Neutrophil (primary cell): ENCODE data around the gene TLK2.

ENCODE experiments used
- H3K27ac ChIP-seq: fragments of 200-600 bp; sonication (generic); 2 replicates; pipeline ENCODE4 v1.5.1; 2016; ENCODE audit warnings: mild to moderate bottlenecking, moderate library complexity
- H3K27me3 ChIP-seq: fragments of 200-600 bp; sonication (generic); 2 replicates; pipeline ENCODE4 v1.6.0; 2016; ENCODE audit warnings: mild to moderate bottlenecking
- H3K36me3 ChIP-seq: fragments of 200-600 bp; sonication (generic); 2 replicates; pipeline ENCODE4 v1.5.1; 2017
- H3K4me1 ChIP-seq, 2 experiments: fragments of 200-600 bp in 1 of 2; sonication (generic) in 1 of 2; 1 replicate in 1 of 2; 2 replicates in 1 of 2; pipeline versions ENCODE4 v1.5.1 to v1.6.1; 2013 to 2016; ENCODE audit warnings: low read depth in 1 of 2, low read length in 1 of 2, mild to moderate bottlenecking in 1 of 2, moderate library complexity in 1 of 2; ENCODE audit not compliant: control insufficient read depth in 1 of 2, insufficient read depth in 1 of 2
- H3K4me3 ChIP-seq, 2 experiments: fragments of 200-600 bp in 1 of 2; sonication (generic) in 1 of 2; 1 replicate in 1 of 2; 2 replicates in 1 of 2; pipeline ENCODE4 v1.5.1; 2013 to 2016; ENCODE audit warnings: low read depth in 1 of 2, low read length in 1 of 2, mild to moderate bottlenecking in 1 of 2, moderate library complexity in 1 of 2
- H3K9me3 ChIP-seq: fragments of 200-600 bp; sonication (generic); 2 replicates; pipeline ENCODE4 v1.5.1; 2016
- TF ChIP-seq, protein P1 (sequence below): fragments of 200-600 bp; sonication (generic); IDR thresholded peaks from 2 replicates; pipeline ENCODE4 v1.5.1; 2016; ENCODE audit warnings: antibody characterized with exemption

Gene TLK2

DNA sequence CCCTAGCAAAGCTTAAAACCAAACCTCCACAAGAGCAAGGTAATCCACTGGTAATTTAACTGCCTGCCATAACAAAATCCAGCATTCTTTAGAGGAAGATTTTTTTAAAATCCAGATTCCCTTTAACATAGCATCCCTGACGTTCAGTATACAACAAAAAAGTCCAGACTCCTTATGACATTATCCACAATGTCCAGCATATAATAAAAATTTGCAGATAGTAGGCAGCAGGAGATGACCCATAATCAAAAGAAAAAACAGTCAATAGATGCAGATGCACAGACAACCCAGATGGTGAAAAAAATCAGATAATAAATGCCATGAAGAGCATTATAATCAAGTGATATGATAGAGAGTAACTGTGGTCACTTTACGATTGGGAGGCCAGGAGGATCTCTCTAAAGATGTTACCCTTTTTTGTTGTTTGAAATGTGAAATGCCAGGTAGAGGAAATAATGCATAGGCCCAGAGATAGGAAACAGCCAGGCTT, 182.0 kb downstream of the TLK2 start:
- TF ChIP-seq, protein P1, sequence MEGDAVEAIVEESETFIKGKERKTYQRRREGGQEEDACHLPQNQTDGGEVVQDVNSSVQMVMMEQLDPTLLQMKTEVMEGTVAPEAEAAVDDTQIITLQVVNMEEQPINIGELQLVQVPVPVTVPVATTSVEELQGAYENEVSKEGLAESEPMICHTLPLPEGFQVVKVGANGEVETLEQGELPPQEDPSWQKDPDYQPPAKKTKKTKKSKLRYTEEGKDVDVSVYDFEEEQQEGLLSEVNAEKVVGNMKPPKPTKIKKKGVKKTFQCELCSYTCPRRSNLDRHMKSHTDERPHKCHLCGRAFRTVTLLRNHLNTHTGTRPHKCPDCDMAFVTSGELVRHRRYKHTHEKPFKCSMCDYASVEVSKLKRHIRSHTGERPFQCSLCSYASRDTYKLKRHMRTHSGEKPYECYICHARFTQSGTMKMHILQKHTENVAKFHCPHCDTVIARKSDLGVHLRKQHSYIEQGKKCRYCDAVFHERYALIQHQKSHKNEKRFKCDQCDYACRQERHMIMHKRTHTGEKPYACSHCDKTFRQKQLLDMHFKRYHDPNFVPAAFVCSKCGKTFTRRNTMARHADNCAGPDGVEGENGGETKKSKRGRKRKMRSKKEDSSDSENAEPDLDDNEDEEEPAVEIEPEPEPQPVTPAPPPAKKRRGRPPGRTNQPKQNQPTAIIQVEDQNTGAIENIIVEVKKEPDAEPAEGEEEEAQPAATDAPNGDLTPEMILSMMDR = no peak

DNA sequence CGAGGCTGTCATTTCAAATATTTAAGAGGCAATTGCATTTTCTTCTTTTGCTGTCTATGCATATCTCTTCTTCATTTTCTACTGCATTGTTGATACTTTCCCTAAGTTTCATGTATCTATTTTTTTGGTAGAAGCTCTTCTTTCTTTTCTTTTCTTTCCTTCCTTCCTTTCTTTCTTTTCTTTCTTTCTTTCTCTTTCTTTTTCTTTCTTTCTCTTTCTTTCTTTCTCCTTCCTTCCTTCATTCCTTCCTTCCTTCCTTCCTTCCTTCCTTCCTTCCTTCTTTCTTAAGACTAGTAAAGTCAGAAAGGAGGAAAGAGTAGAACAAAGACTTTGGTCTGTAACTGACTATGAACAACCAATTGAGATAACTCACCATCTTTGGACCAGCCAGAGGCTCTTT, 182.7 kb downstream of the TLK2 start:
- Histone ChIP-seq H3K4me3 (no peak overlapping the region), H3K27me3 (no peaks in the 10 kb centered on the region), H3K4me1 (no peaks in the 10 kb centered on the region), H3K9me3 (no peaks in the 10 kb centered on the region), H3K27ac (no peak overlapping the region), H3K36me3 (no peaks in the 10 kb centered on the region)
- TF ChIP-seq, protein P1 = no peak

More for the DNA sequence above, 182.0 kb downstream of the TLK2 start:
- H3K4me3 ChIP-seq = no peak overlapping the region
- no peaks in the 10 kb centered on the region for H3K36me3 ChIP-seq
- no peak overlapping the region for H3K27ac ChIP-seq
- no peaks in the 10 kb centered on the region for H3K9me3 ChIP-seq
- no peaks in the 10 kb centered on the region for H3K27me3 ChIP-seq
- no peaks in the 10 kb centered on the region for H3K4me1 ChIP-seq

DNA sequence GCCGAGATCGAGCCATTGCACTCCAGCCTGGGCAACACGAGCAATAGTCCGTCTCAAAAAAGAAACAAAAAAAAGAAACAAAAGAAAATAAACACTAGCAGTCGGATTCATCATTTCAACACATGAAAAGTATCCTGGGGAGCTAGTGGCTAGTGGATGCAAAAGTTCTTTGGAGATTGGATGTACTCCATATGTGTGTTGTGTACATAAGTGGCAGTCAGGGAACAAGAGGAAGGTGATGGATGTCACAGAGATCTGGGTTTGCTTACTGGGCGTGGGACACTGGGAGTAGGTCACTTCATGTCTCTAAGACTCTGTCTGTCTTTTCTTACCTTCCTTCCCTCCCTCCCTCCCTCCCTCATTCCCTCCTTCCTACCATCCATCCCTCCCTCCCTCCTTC, 184.2 kb downstream of the TLK2 start:
- Histone ChIP-seq H3K4me1 (no peaks in the 10 kb centered on the region), H3K9me3 (no peaks in the 10 kb centered on the region), H3K36me3 (no peaks in the 10 kb centered on the region), H3K27me3 (no peaks in the 10 kb centered on the region), H3K27ac (no peak overlapping the region), H3K4me3 (no peak overlapping the region)
- TF ChIP-seq, protein P1 = no peak
